Kasumi-1 (cell line): ENCODE results near the gene PFN2.
"Not testable (repeated sequence)": the region's sequence is repeated elsewhere in the genome, so short reads cannot be mapped to it uniquely, and the experiment has no call there.

ENCODE experiments used
- DNase-seq, 2 experiments: peaks; one replicate each; lab custom pipeline; 2025; lab: John Stamatoyannopoulos, UW

Gene PFN2, protein sequence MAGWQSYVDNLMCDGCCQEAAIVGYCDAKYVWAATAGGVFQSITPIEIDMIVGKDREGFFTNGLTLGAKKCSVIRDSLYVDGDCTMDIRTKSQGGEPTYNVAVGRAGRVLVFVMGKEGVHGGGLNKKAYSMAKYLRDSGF

DNA sequence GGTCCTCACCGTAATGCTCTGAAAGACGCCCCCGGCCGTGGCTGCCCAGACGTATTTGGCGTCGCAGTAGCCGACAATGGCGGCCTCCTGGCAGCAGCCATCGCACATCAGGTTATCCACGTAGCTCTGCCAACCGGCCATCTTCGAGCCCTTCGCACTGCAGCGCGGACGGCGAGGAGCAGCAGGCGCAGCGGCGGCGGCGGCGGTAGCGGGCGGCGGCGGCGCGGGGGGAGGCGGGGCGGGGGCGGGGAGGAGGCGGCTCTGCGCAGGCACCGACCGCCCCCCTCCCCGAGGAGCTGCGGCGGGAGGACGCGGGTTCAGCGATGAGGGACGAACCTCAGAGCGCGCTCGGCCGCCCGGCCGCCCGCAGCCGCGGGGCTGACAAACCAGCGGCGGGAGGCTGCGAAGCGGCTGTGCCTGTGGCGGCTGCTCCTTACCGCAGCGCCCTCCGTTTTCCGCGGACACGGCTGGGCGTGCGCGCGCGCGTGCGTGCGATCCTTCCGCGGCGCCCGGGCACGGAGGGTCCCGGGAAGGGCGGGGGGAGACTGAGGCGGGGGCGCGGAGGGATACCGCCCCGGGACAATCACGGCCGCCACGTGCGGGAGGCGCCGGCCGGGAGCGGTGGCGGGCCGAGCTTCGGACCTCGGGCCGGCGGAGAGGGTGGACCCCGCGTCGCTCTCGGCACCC is at the start of gene PFN2:
Gene PFN2 (minus strand): TSS at position 180 of the 687 bp plus-strand sequence. CDS start 39 bp downstream, at position 141.
- no peak for DNase-seq

DNA sequence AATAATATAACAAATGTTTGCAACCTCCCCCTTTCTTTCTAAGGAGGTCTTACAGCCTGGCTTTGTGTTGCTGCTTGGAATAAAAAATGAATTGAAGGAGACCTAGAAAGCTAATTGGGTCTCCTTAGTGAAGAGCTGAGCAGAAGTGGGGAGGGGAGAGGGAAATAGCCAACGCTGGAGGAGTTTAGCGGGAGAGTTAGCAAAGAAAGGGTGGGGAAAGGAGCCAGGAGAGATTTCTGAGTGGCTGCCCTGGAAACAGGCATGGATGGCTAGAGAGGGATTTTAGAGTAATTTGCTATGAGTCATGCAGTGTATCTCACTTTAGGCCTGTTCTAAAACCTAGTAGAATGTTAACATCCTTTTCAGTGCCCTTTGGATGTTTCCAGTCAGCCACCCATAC is 45.2 kb upstream of the PFN2 start:
- DNase-seq: no peak

DNA sequence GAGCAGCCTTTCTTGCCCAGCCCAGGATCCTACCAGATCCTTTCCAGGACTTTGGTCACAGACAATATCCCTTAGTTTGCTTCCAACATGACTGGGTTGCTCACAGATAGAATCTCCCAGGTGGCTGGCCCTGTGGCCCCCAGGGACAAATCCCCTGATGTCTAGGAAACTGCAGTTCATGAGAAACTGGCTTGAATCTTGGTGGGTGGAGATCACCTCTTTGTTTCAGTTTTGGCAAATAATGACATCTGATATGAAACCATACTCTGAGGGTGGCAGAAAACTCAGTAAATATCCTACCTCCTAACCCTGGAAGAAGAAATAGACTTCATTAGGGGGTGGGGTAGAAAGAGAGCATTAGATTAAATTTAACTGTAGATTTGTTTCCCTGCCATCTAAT is 44.1 kb upstream of the PFN2 start:
- no peak for DNase-seq

DNA sequence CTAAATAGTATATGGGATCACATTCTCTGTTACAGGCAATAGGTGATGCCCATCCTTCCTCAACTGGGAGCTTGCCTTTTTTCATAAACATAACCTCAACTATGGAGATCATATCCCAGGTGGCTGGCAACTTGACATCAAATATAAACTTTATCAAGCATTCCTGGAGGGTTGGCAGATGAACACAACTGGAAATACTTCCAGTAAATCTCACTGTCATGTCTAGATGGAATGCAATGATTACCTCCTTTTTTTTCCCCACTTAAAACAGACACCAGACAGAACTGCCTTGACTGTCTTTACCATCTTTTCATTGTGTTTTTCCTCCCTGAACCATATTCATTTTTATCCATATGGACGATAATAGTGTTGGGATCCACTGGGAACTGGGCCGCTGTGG is 43.1 kb upstream of the PFN2 start:
- no peak for DNase-seq

DNA sequence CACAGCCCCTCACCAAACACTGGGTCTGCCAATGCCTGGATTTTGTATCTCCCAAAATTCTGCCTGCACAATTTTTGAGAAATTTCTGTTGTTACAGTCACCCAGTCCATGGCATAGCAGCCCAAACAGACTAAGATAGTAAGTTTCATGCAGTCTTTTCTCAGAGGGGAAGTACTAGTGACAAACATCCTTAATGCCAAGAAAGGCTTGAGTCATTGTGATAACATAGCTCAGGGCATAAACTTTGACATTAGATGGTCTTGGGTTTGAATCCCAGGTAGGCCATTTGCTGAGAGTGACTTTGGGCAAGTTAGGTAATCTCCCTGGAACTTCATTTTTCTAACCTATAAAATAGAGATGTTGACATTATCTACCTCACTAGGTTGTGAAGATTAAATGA is 36.1 kb upstream of the PFN2 start:
- DNase-seq: no peak

DNA sequence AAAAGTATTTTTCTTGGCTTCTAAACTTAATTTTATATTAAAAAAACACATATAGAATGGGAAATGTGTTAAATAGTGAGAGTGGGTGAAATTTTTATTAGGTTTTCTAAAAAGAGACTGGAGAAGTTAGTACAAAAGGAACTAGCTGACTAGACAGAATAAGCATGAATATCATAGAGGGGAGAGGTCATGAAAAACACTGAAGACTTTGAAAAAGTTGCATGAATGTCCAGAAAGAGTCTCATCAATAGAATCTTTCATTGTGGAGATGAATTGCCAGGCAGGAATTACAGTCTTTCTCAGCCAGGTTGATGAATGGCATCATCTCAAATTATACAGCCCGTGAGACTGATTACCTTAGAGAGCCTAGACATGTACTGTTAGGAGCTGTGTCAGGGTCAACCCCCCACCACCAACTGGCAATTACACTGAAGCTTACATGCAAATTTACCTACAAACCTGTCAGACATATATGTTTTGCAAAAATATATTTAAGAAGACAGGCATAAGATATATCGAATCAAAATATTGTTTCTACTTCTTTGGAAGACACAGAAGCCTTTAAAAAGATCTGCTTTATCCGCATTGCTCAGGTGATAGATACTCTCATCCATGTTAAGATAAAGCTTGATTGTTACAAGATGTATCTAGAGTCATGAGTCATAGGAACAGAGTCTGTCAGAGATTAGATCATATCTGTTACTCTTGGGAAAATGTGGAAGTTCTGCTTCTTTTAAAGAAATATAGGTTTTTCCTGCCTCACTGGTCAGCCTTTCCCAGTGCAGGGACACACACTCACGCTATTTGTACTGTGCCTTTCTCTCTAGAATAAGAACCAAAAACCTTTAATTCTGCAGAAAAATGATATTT is 34.8 kb upstream of the PFN2 start:
- no peak for DNase-seq

DNA sequence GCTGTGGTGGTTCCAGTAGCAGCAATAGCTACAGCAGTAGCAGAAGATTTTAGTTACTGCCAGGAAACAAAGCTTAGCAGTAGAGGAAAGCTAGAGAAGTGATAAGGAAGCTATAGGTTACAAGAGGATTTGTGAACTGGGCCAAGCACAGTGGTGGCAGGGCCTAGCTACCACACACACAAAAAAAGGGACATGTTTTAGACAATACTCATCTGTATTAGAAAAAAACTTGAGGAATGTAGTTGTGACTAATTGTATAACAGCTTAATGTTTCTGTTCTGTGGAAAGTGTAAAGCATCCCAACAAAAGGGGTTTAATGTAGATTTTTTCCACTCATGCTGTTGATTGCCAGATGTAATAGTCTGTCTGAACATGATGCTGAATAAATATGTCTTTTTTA is 29.9 kb upstream of the PFN2 start:
- no peak for DNase-seq

DNA sequence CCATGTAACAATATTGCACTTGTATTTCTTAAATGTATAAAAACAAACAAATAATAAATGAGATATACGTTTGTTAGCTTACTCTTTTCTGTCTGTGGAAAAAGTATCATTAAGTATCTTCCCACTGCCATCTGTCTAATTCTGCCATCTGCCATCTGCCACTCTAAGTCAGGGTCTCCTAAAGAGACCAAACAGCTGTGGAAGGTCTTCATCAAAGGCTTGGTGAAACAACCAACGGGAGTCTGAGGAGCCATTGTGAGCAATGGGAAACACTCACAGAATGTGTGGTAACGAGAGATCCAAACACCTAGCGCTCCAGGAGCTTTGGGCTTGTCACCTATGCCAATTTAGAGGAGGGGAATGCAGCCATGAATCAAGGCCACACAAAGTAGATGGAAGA is 28.7 kb upstream of the PFN2 start:
- no peak for DNase-seq

DNA sequence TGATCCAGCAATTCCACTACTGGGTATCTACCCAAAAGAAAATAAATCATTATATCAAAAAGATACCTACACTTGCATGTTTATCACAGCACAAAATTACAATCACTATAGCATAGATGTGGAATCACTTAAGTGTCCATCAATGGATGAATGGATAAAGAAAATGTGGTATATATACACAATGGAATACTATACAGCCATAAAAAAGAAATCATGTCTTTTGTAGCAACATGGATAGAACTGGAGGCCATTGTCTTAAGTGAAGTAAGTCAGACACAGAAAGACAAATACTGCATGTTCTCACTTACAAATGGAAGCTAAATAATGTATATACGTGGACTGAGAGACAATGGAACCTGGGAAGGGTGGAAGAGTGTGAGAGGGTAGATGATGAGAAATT is 28.3 kb upstream of the PFN2 start:
- DNase-seq: no peak

DNA sequence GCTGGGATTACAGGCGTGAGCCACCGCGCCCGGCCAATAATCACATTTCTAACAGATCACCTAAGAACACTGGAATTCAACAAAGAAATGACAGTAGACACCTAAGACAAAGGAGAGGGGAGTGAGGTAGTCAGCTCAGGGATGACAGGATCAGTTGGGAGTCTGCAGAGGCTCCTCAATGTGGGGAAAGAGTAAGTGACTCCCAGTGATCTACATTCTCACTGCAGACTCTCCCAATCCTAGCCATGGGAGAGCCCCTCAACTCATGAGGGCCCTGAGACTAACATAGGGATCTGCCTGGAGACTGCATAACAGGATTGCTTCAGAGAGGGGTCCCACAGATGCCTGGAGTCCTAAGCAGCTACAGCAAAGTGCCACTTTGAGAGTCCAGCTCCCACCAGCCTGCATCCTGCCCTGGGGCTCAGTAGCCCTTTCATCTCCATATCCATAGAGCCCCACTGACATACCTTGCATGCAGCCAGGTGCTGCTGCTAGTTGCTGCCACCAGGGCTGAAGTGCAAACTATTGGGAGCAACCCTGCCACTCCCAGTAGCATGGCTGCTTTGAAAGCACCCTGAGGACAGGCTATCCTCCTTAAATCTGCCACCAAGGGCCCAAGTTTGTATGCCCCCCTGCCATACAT is 21.8 kb upstream of the PFN2 start:
- DNase-seq: no peak

DNA sequence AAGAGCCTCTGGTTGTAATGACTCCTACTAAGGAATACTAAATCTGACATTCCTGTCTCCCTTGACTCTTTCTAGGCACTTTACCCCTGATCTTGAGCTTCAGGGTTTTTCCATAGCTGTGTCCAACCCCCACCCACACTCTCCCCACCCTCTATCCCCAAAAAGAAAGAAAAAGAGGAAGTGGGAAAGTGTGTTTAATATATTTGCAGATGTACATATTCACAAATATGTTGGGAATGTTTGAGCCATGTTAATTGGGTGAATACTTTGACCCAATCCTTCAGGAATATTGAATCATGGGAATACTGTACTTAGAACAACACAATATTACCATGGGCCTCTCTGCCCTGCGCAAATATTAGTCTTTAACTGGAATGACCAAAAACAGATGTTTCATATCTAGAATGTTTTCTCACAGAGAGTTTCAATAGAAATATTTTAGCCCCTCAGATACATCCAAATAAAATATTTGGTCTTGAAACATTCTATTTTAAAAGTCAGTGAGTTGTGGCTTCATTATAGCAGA is 19.8 kb upstream of the PFN2 start:
- no peak for DNase-seq

DNA sequence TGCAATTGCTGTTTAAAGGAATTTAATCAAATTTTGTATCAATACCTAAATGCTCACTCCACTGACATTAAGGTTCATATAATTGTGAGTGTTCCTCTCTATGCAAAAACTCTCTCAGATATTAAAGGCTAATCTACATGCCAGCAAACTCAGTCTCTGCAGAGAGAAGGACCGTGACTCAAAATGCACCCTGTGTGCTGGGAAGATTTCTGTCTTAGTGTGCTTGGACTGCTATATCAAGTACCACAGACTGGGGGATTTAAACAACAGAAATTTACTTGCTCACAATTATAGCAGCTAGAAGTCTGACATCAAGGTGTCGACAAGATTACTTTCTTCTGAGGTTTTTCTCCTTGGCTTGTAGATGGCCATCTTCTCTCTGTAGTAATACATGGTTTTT is 18.6 kb upstream of the PFN2 start:
- DNase-seq: no peak

DNA sequence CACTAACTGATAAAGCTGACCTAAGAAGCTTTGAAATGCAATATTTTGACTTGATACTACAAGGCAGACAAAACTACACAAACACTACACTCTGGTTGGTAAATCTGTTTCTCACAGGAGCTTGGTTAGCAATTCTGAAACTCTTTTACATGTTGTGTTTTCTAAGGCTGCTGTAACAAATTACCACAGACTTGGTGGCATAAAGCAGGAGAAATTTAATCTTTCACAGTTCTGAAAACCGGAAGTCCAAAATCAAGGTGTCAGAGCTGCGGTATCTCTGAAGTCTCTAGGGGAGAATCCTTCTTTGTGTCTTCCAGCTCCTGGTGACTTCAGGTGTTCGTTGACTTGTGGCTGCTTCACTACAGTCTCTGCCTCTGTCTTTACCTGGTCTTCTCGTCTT is 12.9 kb upstream of the PFN2 start:
- DNase-seq: no peak

DNA sequence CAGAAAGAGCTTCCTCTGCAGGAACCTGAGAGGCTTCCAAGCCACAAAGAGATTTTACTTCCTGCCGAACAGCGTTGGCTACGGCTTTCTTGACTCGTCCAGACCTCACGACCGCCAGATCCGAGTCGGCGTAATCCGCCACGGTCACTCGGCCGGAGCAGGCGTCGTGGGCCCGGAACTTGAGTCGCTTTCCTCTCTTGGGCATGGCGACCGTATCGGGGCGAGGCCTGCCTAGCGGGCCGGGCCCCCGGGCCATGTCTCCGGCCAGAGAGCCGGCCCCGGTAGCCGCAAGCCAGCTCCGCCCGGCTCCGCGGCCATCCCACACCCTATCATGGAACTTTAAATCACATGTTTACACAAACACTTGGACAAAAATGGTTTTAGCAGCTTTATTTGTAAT is 12.4 kb upstream of the PFN2 start:
- DNase-seq: not testable (repeated sequence)

DNA sequence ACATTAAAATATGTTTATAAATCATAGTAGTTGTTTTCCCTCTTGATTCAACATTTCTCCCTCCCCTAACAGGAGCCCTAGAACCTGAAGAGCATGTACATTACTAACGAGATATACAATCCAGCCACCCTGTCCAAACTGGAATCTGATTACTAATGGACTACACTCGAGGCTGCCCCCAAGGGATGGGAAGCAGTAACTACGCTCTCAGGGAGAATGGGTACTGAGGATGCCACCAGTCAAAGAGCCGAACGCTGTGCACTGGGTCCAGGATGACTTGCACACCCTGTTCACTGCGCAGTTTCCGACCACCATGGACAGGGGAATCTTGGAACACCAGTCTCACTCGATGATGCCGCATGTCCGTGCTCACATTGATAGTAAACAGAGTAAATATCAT is 11.3 kb upstream of the PFN2 start:
- DNase-seq: not testable (repeated sequence)

DNA sequence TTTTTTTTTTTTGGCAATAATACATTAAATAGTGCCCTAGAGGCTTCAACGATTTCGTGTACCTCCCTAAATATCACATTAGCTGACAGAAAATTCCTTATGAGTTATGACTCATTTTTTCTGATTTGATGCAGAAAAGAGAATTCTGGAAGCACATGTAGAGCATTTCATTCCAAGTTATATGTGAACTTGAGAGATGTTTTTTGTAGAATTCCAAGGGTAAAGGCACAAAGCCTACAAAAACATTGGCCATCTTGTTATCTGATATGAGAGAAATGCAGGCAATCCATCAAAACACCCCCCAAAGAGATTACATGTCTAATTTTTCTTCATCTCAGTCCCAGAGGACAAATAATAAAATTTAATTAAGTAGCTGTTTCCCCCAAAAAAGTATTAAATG is 6.7 kb upstream of the PFN2 start:
- no peak for DNase-seq

DNA sequence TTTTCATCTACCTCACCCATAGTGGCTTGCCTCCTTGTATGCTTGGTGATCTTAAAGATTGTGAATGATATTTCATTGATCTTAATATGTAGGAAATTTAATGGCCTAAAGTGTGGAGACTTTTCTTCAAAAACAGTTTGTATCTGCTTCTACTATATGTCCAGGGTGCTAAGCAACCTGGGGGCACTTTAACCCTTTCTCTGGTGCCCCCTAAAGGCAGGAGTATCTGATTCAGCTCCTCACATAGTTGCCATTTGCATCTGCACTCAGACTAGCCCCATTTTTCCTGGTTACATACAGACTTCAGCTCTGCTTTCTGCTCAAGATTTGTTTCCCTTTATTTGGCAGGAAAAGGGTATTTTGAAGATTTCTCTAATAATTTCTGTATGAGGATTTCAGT is 5.2 kb upstream of the PFN2 start:
- DNase-seq: peak; percentile 8 to 14

DNA sequence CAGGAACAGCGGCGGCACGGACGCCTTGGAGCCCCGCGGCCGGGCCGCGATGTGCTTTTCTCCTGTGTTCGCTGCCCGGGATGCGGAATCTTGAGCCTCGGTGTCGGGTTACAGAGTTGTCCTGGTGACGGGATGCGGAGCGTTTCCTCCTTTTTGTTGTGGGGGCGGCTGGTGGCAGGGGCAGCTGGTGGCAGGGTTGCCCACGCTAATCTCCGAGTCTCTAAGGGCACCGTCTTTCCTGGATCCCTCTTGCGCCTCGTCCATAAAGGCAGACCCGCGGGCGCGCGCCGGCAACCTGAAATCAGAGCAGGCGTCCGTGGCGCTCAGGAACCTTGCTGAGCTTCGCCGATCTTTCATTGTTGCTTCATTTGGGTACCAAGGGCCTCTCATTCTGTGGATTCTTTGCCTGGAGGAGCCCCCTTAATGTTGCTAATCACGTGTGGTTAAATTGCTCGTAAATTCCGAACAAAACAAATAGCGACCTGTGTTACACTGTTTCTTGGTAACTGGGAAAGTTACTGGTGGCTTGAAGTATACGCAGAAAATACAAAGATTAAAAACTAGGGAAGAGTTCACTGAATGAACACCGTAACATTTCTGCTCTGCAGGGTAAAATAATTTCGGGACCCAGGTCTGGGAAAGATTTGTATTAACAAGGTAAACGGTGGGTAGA is 844 bp upstream of the PFN2 start:
- DNase-seq: peak; percentile 33 to 34

DNA sequence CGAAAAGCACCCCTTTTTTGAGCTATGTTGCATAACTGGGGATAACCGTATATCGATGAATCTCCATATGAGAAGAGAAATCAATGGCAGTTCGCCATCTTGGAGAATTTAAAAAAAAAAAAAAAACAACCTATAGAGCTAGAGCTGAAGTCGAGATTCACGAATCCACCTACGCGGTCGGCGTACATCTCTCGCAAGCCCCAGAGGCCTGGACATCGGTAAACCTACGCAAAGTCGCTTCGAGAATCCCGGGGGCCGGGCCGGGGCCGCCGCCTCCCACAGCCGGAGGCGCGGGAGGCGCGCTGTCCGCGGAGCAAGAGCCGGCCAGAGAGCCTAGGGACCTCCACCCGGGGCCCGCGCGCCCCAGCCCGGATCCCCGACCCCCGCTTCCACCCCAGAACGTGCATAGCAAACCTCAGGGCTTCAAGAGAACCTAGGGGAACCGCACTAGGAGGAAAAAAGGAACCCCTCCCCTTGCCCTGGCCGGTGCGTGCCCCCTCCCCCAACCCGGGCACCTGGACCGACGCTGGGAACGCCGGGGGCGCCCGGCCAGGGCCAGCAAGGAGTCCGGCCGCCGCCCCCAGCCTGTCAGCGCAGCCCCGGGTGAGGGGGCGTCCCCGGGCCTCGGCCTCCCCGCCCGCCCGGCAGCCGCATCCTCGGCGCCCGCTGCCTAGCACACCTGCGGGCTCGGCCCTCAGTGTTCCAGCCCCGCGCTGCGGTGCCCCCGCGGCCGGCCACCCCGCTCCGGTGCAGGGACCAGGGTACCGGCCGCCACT is 567 bp downstream of the PFN2 start:
- DNase-seq: peak in 1 of 2 experiments; percentile 31

DNA sequence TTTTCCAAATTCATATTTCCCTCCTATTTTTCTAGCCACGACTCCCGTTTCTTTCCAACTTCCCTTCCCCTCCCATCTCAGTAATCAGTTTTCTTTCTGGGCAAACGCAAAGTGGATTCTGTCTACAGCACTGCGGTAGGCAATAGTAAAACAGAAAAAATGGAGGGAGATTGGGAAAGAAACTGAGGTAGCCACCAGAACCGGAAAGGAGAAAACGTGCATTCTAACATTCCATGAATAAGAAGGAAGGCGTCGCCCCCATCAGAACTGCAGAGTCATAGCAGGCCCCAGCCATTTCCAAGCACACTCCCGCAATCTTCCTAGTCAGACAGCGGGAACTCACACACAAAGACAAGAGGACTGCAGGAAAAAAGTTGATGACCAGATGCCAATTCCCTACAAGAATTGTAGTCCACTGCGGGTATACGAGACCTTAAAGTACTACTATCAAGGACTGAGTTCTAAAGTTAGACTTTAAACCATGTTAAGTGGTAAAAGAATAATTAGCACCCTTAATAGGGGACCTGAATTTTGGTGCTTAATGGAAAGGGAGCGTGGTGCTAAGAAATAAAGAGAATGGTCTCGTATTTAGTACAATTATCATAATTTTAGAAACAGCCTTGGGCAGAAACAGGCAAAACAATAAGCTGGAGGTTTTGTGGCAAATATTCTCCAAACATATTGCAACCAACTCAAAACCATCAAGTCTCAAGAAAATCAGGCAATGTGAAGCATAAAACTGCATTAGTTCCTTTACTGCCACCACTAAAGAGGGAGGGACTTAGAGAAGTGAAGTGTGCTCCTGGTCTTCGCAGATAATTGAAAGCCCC is 1.4 kb downstream of the PFN2 start:
- no peak for DNase-seq
